GM12892 (cell line): ENCODE measurements around the gene ITGB4.

ENCODE experiments used
- DNase-seq: peaks from one replicate; pipeline ENCODE4 v3.0.0; 2011; ENCODE audit not compliant: insufficient read length
- FAIRE-seq: peaks from 2 replicates; lab custom pipeline; 2011; peaks lifted over from hg19 to GRCh38; lab: Jason Lieb, UNC
- POLR2A ChIP-seq: IDR thresholded peaks from 2 replicates; pipeline ENCODE4 v1.6.1; 2011; ENCODE audit warnings: low read depth, low read length, control low read depth
- POLR2AphosphoS5 ChIP-seq: IDR thresholded peaks from 2 replicates; pipeline ENCODE4 v1.6.1; 2011; ENCODE audit warnings: low read depth, low read length, control low read depth
- TAF1 ChIP-seq: IDR thresholded peaks from 2 replicates; pipeline ENCODE4 v1.6.1; 2011; ENCODE audit warnings: low read depth, mild to moderate bottlenecking, control low read depth, low read length, borderline replicate concordance

Gene ITGB4

GRCh38 chr17:75703191-75703590 lies 18.1 kb upstream of the ITGB4 start:
- DNase-seq (no peak), FAIRE-seq (no peak)
- TF ChIP-seq TAF1, result no peak
- TF ChIP-seq POLR2AphosphoS5, result no peak
- TF ChIP-seq POLR2A, result no peak

- no peak for TF ChIP-seq POLR2AphosphoS5
- TF ChIP-seq TAF1, result no peak
- no peak for TF ChIP-seq POLR2A
- no peak for DNase-seq
- FAIRE-seq, result no peak
Measured at GRCh38 chr17:75703591-75703990, 17.7 kb upstream of the ITGB4 start.

- FAIRE-seq (no peak), DNase-seq (no peak)
- TF ChIP-seq POLR2AphosphoS5, result no peak
- no peak for TF ChIP-seq TAF1
- TF ChIP-seq POLR2A, result no peak
Measured at GRCh38 chr17:75704963-75705875, 16.0 kb upstream of the ITGB4 start.

- DNase-seq, result no peak
- no peak for FAIRE-seq
- no peak for TF ChIP-seq POLR2AphosphoS5
- no peak for TF ChIP-seq POLR2A
- no peak for TF ChIP-seq TAF1
Measured at GRCh38 chr17:75706042-75706728, 15.1 kb upstream of the ITGB4 start.

- DNase-seq (no peak), FAIRE-seq (no peak)
Measured at GRCh38 chr17:75707079-75707571, 14.1 kb upstream of the ITGB4 start.

GRCh38 chr17:75712446-75712845 lies 8.8 kb upstream of the ITGB4 start:
- FAIRE-seq (no peak), DNase-seq (no peak)
- TF ChIP-seq POLR2A (no peak), TAF1 (no peak), POLR2AphosphoS5 (no peak)

More at GRCh38 chr17:75707079-75707571, 14.1 kb upstream of the ITGB4 start:
- TF ChIP-seq POLR2A (no peak), POLR2AphosphoS5 (no peak), TAF1 (no peak)

- FAIRE-seq (no peak), DNase-seq (no peak)
- TF ChIP-seq POLR2AphosphoS5 (no peak), TAF1 (no peak), POLR2A (no peak)
Measured at GRCh38 chr17:75719732-75720131, 1.5 kb upstream of the ITGB4 start.

- DNase-seq (no peak), FAIRE-seq (no peak)
- TF ChIP-seq POLR2AphosphoS5 (no peak), TAF1 (no peak), POLR2A (no peak)
Measured at GRCh38 chr17:75721463-75722011, 278 bp downstream of the ITGB4 start.

- DNase-seq, result no peak
- TF ChIP-seq POLR2AphosphoS5, result no peak
- FAIRE-seq, result no peak
Measured at GRCh38 chr17:75722076-75722475, 817 bp downstream of the ITGB4 start.

GRCh38 chr17:75722542-75723095 lies 1.4 kb downstream of the ITGB4 start:
- TF ChIP-seq TAF1, result no peak
- TF ChIP-seq POLR2A, result no peak
- TF ChIP-seq POLR2AphosphoS5, result no peak
- DNase-seq, result no peak
- no peak for FAIRE-seq
